C4-2B (cell line): ENCODE data around the gene GALNTL6.

Experiments
- CTCF ChIP-seq: fragments of 450-650 bp; conservative IDR thresholded peaks from 2 replicates; pipeline ENCODE4 v1.5.1; 2017; ENCODE audit warnings: mild to moderate bottlenecking
- ZFX ChIP-seq: fragments of 450-650 bp; IDR thresholded peaks from 2 replicates; pipeline ENCODE4 v1.6.1; 2017

- no peak for TF ChIP-seq CTCF
- no peak for TF ChIP-seq ZFX
Measured at GRCh38 chr4:172692701-172693100, 879.5 kb downstream of the GALNTL6 start.
